GM23338 (cell line): ENCODE data around the gene PITPNC1. TPM values are rescaled to one million over a fixed set of nuclear protein-coding genes. Genes with fewer than 3 reads are reported as not detected.

Source experiments
- ATAC-seq: fragments of 200-7000 bp; cut with Tn5 transposase; 3 replicates; pipeline ENCODE4 v1.9.1; 2020
- DNase-seq: peaks from one replicate; pipeline ENCODE4 v3.0.0-alpha.2; 2015; ENCODE audit warnings: low spot score
- H2AFZ ChIP-seq: fragments of 200-600 bp; sonication (generic); 2 replicates; pipeline ENCODE4 v1.8.0; 2016; ENCODE audit warnings: antibody characterized with exemption, mild to moderate bottlenecking, moderate library complexity
- H3F3A ChIP-seq: fragments of 200-600 bp; sonication (generic); replicated peaks from 2 replicates; pipeline ENCODE4 v1.8.0; 2017; ENCODE audit warnings: antibody characterized with exemption, mixed run types, low read depth
- H3K27ac ChIP-seq: fragments of 200-600 bp; sonication (generic); 2 replicates; pipeline ENCODE4 v1.6.1; 2016; ENCODE audit warnings: low read depth
- H3K27me3 ChIP-seq: fragments of 200-600 bp; sonication (generic); 2 replicates; pipeline ENCODE4 v1.8.0; 2016; ENCODE audit warnings: mild to moderate bottlenecking, mixed run types, moderate library complexity; ENCODE audit not compliant: insufficient read depth
- H3K36me3 ChIP-seq: fragments of 200-600 bp; sonication (generic); 2 replicates; pipeline ENCODE4 v1.8.0; 2016; ENCODE audit warnings: mild to moderate bottlenecking; ENCODE audit not compliant: insufficient read depth
- H3K4me1 ChIP-seq: fragments of 200-600 bp; sonication (generic); 2 replicates; pipeline ENCODE4 v1.8.0; 2016; ENCODE audit warnings: mild to moderate bottlenecking, moderate library complexity; ENCODE audit not compliant: insufficient read depth
- H3K4me2 ChIP-seq: fragments of 200-600 bp; sonication (generic); 2 replicates; pipeline ENCODE4 v1.7.1; 2017; ENCODE audit warnings: mixed run types
- H3K4me3 ChIP-seq: fragments of 200-600 bp; sonication (generic); 2 replicates; pipeline ENCODE4 v1.6.1; 2016; ENCODE audit warnings: mixed run types
- H3K79me2 ChIP-seq: fragments of 200-600 bp; sonication (generic); replicated peaks from 2 replicates; pipeline ENCODE4 v1.8.0; 2017; ENCODE audit warnings: mild to moderate bottlenecking; ENCODE audit not compliant: insufficient read depth
- H3K9me2 ChIP-seq: fragments of 200-600 bp; sonication (generic); 2 replicates; pipeline ENCODE4 v1.8.0; 2017; ENCODE audit not compliant: insufficient read depth
- H4K20me1 ChIP-seq: fragments of 200-600 bp; sonication (generic); replicated peaks from 2 replicates; pipeline ENCODE4 v1.8.0; 2017; ENCODE audit warnings: mild to moderate bottlenecking; ENCODE audit not compliant: insufficient read depth
- H3K27ac Mint-ChIP-seq: 2 replicates; pipeline ENCODE4 v1.8.0; 2020; ENCODE audit warnings: inconsistent platforms, mild to moderate bottlenecking, moderate library complexity, mixed read lengths
- H3K27me3 Mint-ChIP-seq: 3 replicates; pipeline ENCODE4 v1.8.0; 2022; ENCODE audit warnings: low read depth, mild to moderate bottlenecking, moderate library complexity, mixed read lengths, inconsistent platforms; ENCODE audit not compliant: insufficient read depth, poor library complexity
- H3K36me3 Mint-ChIP-seq: 3 replicates; pipeline ENCODE4 v1.8.0; 2021; ENCODE audit warnings: low read depth, mild to moderate bottlenecking, inconsistent platforms, moderate library complexity, mixed read lengths
- H3K4me1 Mint-ChIP-seq: 3 replicates; pipeline ENCODE4 v1.8.0; 2020; ENCODE audit warnings: mild to moderate bottlenecking, inconsistent platforms, mixed read lengths
- H3K4me3 Mint-ChIP-seq: 3 replicates; pipeline ENCODE4 v1.8.0; 2021; ENCODE audit warnings: moderate library complexity, mild to moderate bottlenecking, inconsistent platforms, mixed read lengths
- H3K9me3 Mint-ChIP-seq: 3 replicates; pipeline ENCODE4 v1.8.0; 2020; ENCODE audit warnings: moderate library complexity, mild to moderate bottlenecking, inconsistent platforms, mixed read lengths
- CREB1 ChIP-seq: fragments of 250-450 bp; sonication (Bioruptor Pico); IDR thresholded peaks from 2 replicates; pipeline ENCODE4 v1.5.0; 2020; ENCODE audit warnings: low read depth, mild to moderate bottlenecking, moderate library complexity
- EZH2 ChIP-seq: fragments of 200-600 bp; sonication (generic); IDR thresholded peaks from one replicate; pipeline ENCODE4 v1.8.0; 2017; ENCODE audit warnings: antibody characterized with exemption, mild to moderate bottlenecking, low read depth; ENCODE audit not compliant: unreplicated experiment
- EZH2phosphoT487 ChIP-seq: fragments of 200-600 bp; sonication (generic); IDR thresholded peaks from one replicate; pipeline ENCODE4 v1.8.1; 2018; ENCODE audit warnings: antibody characterized with exemption; ENCODE audit not compliant: unreplicated experiment
- JUNB ChIP-seq: IDR thresholded peaks from one replicate; pipeline ENCODE4 v1.6.1; 2016; ENCODE audit warnings: antibody characterized with exemption; ENCODE audit not compliant: unreplicated experiment
- NANOG ChIP-seq: IDR thresholded peaks from 2 replicates; pipeline ENCODE4 v1.6.1; 2016; ENCODE audit warnings: antibody characterized with exemption, borderline replicate concordance
- POLR2AphosphoS5 ChIP-seq: IDR thresholded peaks from 2 replicates; pipeline ENCODE4 v1.6.1; 2016; ENCODE audit warnings: antibody characterized with exemption, low read depth
- STAT1 ChIP-seq: IDR thresholded peaks from one replicate; pipeline ENCODE4 v1.6.1; 2016; ENCODE audit warnings: antibody characterized with exemption; ENCODE audit not compliant: unreplicated experiment
- ZNF114 ChIP-seq: fragments of 250-450 bp; sonication (Bioruptor Pico); IDR thresholded peaks from 2 replicates; pipeline ENCODE4 v1.5.0; 2020; ENCODE audit warnings: mild to moderate bottlenecking, moderate library complexity
- ZNF331 ChIP-seq: fragments of 250-450 bp; sonication (Bioruptor Pico); IDR thresholded peaks from 2 replicates; pipeline ENCODE4 v1.5.0; 2020; ENCODE audit warnings: low read depth, mild to moderate bottlenecking, moderate library complexity
- polyA plus RNA-seq: library from polyadenylated mRNA; unstranded; fragments of >200 nt; fragmentation: Nextera tagmentation; extraction: Ambion mirVana; gene quantifications from 2 replicates; pipeline ENCODE4 v1.2.1, GENCODE V29; 2016
- total RNA-seq: library from RNA; depleted of rRNA; stranded (reverse); fragments of >200 nt; shearing (Covaris generic); gene quantifications from 2 replicates; pipeline ENCODE4 v1.2.3, GENCODE V29; 2014
- TF ChIP-seq, protein P1 (sequence below): fragments of 250-450 bp; sonication (Bioruptor Pico); IDR thresholded peaks from 2 replicates; pipeline ENCODE4 v1.5.0; 2020; ENCODE audit warnings: mild to moderate bottlenecking, moderate library complexity
- TF ChIP-seq, protein P2 (sequence below): IDR thresholded peaks from 2 replicates; pipeline ENCODE4 v1.6.1; 2016; ENCODE audit warnings: antibody characterized with exemption
- TF ChIP-seq, protein P3 (sequence below): IDR thresholded peaks from one replicate; pipeline ENCODE4 v1.6.1; 2018; ENCODE audit warnings: antibody characterized with exemption; ENCODE audit not compliant: unreplicated experiment
- TF ChIP-seq, protein P4 (sequence below), 2 experiments: fragments of 200-600 bp in 1 of 2; sonication (generic) in 1 of 2; conservative IDR thresholded peaks; 2 replicates each; pipeline versions ENCODE4 v1.5.1 to v1.6.1; 2016 to 2017; ENCODE audit warnings: antibody characterized with exemption in 2 of 2, low read depth in 2 of 2, mild to moderate bottlenecking in 2 of 2, moderate library complexity in 1 of 2

Gene PITPNC1
- total and polyA plus RNA-seq, 2 experiments from 2014 or later: 23.0 to 32.6 TPM

DNA sequence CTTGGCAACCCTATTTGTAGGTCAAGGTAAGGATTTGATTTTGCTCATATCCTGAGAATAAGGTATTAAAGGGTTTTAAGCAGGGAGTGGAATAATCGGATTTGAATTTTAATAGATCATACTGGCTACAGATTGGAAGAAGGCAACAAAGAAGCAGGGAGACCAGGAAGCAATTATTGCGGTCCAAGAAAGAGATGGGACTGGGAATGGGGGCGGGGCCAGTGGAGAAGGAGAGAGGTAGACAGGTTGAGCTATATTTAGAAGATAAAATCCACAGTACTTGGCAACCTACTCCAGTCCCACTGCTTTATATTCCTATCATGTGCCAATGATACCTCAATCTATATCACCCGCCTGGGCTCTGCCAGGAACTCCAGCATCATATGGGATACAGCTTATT is 334.8 kb downstream of the PITPNC1 start:
- H3K9me2 ChIP-seq: no peaks in the 10 kb centered on the region
- H3K36me3 ChIP-seq: no peaks in the 10 kb centered on the region
- Mint-ChIP-seq H3K27me3 (no peaks in the 10 kb centered on the region), H3K9me3 (peaks cover 7% of the 10 kb centered on the region; the same call in 2 of the 3 replicates), H3K4me3 (no peak overlapping the region), H3K27ac (no peak overlapping the region), H3K36me3 (peaks cover 5% of the 10 kb centered on the region; the same call in 1 of the 3 replicates), H3K4me1 (peaks cover 16% of the 10 kb centered on the region)
- H3K4me2 ChIP-seq: no peak overlapping the region
- H4K20me1 ChIP-seq: no peaks in the 10 kb centered on the region
- no peaks in the 10 kb centered on the region for H3K27me3 ChIP-seq
- TF ChIP-seq, protein P1, sequence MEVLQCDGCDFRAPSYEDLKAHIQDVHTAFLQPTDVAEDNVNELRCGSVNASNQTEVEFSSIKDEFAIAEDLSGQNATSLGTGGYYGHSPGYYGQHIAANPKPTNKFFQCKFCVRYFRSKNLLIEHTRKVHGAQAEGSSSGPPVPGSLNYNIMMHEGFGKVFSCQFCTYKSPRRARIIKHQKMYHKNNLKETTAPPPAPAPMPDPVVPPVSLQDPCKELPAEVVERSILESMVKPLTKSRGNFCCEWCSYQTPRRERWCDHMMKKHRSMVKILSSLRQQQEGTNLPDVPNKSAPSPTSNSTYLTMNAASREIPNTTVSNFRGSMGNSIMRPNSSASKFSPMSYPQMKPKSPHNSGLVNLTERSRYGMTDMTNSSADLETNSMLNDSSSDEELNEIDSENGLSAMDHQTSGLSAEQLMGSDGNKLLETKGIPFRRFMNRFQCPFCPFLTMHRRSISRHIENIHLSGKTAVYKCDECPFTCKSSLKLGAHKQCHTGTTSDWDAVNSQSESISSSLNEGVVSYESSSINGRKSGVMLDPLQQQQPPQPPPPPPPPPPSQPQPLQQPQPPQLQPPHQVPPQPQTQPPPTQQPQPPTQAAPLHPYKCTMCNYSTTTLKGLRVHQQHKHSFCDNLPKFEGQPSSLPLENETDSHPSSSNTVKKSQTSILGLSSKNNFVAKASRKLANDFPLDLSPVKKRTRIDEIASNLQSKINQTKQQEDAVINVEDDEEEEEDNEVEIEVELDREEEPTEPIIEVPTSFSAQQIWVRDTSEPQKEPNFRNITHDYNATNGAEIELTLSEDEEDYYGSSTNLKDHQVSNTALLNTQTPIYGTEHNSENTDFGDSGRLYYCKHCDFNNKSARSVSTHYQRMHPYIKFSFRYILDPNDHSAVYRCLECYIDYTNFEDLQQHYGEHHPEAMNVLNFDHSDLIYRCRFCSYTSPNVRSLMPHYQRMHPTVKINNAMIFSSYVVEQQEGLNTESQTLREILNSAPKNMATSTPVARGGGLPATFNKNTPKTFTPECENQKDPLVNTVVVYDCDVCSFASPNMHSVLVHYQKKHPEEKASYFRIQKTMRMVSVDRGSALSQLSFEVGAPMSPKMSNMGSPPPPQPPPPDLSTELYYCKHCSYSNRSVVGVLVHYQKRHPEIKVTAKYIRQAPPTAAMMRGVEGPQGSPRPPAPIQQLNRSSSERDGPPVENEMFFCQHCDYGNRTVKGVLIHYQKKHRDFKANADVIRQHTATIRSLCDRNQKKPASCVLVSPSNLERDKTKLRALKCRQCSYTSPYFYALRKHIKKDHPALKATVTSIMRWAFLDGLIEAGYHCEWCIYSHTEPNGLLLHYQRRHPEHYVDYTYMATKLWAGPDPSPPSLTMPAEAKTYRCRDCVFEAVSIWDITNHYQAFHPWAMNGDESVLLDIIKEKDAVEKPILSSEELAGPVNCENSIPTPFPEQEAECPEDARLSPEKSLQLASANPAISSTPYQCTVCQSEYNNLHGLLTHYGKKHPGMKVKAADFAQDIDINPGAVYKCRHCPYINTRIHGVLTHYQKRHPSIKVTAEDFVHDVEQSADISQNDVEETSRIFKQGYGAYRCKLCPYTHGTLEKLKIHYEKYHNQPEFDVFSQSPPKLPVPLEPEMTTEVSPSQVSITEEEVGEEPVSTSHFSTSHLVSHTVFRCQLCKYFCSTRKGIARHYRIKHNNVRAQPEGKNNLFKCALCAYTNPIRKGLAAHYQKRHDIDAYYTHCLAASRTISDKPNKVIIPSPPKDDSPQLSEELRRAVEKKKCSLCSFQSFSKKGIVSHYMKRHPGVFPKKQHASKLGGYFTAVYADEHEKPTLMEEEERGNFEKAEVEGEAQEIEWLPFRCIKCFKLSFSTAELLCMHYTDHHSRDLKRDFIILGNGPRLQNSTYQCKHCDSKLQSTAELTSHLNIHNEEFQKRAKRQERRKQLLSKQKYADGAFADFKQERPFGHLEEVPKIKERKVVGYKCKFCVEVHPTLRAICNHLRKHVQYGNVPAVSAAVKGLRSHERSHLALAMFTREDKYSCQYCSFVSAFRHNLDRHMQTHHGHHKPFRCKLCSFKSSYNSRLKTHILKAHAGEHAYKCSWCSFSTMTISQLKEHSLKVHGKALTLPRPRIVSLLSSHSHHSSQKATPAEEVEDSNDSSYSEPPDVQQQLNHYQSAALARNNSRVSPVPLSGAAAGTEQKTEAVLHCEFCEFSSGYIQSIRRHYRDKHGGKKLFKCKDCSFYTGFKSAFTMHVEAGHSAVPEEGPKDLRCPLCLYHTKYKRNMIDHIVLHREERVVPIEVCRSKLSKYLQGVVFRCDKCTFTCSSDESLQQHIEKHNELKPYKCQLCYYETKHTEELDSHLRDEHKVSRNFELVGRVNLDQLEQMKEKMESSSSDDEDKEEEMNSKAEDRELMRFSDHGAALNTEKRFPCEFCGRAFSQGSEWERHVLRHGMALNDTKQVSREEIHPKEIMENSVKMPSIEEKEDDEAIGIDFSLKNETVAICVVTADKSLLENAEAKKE: no peak
- TF ChIP-seq STAT1: no peak
- TF ChIP-seq, protein P2, sequence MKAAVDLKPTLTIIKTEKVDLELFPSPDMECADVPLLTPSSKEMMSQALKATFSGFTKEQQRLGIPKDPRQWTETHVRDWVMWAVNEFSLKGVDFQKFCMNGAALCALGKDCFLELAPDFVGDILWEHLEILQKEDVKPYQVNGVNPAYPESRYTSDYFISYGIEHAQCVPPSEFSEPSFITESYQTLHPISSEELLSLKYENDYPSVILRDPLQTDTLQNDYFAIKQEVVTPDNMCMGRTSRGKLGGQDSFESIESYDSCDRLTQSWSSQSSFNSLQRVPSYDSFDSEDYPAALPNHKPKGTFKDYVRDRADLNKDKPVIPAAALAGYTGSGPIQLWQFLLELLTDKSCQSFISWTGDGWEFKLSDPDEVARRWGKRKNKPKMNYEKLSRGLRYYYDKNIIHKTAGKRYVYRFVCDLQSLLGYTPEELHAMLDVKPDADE: no peak
- TF ChIP-seq POLR2AphosphoS5: no peak
- no peak for TF ChIP-seq ZNF114 (CRISPR knock-in tag)
- TF ChIP-seq, protein P3, sequence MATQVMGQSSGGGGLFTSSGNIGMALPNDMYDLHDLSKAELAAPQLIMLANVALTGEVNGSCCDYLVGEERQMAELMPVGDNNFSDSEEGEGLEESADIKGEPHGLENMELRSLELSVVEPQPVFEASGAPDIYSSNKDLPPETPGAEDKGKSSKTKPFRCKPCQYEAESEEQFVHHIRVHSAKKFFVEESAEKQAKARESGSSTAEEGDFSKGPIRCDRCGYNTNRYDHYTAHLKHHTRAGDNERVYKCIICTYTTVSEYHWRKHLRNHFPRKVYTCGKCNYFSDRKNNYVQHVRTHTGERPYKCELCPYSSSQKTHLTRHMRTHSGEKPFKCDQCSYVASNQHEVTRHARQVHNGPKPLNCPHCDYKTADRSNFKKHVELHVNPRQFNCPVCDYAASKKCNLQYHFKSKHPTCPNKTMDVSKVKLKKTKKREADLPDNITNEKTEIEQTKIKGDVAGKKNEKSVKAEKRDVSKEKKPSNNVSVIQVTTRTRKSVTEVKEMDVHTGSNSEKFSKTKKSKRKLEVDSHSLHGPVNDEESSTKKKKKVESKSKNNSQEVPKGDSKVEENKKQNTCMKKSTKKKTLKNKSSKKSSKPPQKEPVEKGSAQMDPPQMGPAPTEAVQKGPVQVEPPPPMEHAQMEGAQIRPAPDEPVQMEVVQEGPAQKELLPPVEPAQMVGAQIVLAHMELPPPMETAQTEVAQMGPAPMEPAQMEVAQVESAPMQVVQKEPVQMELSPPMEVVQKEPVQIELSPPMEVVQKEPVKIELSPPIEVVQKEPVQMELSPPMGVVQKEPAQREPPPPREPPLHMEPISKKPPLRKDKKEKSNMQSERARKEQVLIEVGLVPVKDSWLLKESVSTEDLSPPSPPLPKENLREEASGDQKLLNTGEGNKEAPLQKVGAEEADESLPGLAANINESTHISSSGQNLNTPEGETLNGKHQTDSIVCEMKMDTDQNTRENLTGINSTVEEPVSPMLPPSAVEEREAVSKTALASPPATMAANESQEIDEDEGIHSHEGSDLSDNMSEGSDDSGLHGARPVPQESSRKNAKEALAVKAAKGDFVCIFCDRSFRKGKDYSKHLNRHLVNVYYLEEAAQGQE: no peak
- no peak for TF ChIP-seq EZH2
- no peak for TF ChIP-seq EZH2phosphoT487
- no peak for TF ChIP-seq NANOG
- TF ChIP-seq, protein P4, sequence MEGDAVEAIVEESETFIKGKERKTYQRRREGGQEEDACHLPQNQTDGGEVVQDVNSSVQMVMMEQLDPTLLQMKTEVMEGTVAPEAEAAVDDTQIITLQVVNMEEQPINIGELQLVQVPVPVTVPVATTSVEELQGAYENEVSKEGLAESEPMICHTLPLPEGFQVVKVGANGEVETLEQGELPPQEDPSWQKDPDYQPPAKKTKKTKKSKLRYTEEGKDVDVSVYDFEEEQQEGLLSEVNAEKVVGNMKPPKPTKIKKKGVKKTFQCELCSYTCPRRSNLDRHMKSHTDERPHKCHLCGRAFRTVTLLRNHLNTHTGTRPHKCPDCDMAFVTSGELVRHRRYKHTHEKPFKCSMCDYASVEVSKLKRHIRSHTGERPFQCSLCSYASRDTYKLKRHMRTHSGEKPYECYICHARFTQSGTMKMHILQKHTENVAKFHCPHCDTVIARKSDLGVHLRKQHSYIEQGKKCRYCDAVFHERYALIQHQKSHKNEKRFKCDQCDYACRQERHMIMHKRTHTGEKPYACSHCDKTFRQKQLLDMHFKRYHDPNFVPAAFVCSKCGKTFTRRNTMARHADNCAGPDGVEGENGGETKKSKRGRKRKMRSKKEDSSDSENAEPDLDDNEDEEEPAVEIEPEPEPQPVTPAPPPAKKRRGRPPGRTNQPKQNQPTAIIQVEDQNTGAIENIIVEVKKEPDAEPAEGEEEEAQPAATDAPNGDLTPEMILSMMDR (conservative IDR thresholded peaks at IDR 0.05; ENCODE audit: low read depth in 2 of 2): no peak
- no peak for TF ChIP-seq CREB1 (CRISPR knock-in tag)
- no peak for TF ChIP-seq ZNF331
- no peak for TF ChIP-seq JUNB
- H3K4me3 ChIP-seq: no peak overlapping the region
- H3K27ac ChIP-seq: no peak overlapping the region
- DNase-seq (no peak), ATAC-seq (no peak)
- H3K4me1 ChIP-seq: peaks cover 10% of the 10 kb centered on the region
- 0 out of 2 replicates have a peak, but pooled peaks cover 5% of the 10 kb centered on the region for H3F3A ChIP-seq
- no peaks in the 10 kb centered on the region for H3K79me2 ChIP-seq
- H2AFZ ChIP-seq: no peak overlapping the region
